ENCODE results near the gene ATP1A1.

DNA sequence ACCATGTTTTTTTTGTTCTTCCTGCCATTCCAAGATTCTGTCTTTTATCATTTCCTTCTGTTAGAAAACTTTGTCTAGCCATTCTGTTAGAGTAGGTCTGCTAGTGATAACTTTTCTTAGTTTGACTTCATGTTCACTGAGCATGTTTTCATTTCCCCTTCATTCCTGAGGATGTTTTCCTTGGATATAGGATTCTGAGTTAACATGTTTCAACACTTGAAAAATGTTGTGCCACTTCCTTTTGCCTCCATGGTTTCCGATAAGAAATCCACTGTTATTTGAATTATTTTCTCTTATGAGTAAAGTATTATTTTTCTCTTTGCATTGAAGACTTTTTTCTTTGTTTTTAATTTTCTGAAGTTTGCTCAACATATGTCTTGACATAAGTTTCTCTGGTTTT lies 66.7 kb downstream of the ATP1A1 start:
- TF ChIP-seq, protein P1, sequence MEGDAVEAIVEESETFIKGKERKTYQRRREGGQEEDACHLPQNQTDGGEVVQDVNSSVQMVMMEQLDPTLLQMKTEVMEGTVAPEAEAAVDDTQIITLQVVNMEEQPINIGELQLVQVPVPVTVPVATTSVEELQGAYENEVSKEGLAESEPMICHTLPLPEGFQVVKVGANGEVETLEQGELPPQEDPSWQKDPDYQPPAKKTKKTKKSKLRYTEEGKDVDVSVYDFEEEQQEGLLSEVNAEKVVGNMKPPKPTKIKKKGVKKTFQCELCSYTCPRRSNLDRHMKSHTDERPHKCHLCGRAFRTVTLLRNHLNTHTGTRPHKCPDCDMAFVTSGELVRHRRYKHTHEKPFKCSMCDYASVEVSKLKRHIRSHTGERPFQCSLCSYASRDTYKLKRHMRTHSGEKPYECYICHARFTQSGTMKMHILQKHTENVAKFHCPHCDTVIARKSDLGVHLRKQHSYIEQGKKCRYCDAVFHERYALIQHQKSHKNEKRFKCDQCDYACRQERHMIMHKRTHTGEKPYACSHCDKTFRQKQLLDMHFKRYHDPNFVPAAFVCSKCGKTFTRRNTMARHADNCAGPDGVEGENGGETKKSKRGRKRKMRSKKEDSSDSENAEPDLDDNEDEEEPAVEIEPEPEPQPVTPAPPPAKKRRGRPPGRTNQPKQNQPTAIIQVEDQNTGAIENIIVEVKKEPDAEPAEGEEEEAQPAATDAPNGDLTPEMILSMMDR (IDR thresholded peaks at IDR 0.05): no peak
- no peak for TF ChIP-seq POLR2A (IDR thresholded peaks at IDR 0.05)
